ENCODE data around the gene MAGEF1. TPM values are rescaled to one million over a fixed set of nuclear protein-coding genes. Genes with fewer than 3 reads are reported as not detected.
A peak's percentile ranks its signal among the peaks of the same experiment; 100 is the strongest.

The MAGEF1 gene
- total and polyA plus RNA-seq, 2 of the 8 experiments (the other 6 are each of a cell fraction or from before 2014, with no cell fraction given): 26.5 to 56.7 TPM

DNA sequence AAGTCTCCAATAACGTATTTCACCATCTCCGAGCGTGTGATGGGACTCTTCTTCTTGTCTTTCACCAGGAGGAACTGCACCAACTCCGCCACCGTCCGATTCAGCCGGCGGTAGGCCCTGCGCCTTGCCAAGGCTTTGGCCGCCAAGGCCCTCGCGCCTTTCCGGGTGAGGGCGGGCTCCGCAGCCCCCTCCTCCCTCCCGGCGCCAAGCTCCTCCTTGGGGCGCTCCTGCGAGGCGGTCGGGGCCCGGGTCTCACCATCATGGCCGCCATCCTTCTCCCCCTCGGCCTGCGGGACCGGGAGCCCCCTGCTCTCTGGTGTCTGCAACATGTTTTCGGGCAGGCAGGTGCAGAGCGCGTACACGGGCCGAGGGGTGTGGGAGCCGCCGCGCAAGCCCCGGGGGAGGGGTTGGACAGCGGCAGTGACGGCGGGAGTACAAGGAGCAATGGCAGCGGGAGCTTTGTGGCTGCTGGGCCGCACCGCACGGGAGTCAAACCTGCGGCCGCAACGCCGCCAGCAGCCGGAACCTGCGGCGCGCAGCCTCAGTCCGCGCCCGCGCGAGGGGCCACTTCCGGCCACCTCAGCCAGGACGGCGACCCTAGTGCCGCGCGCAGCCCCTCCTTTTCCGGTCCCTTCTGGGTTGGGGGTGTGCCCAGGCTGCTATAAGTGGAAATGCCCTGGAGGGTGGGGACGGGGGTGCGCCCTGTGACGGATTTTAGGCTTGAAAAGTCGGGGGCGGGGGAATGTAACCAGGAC, at the start of gene MAGEF1 (continued):
- TF ChIP-seq CHD7 (IDR thresholded peaks at IDR 0.05; ENCODE audit: insufficient replicate concordance, low read length) (no peak), SAP30 (IDR thresholded peaks at IDR 0.05; ENCODE audit: insufficient read depth, insufficient replicate concordance, low read length) (no peak), SIN3A (conservative IDR thresholded peaks at IDR 0.05 in 1 of 2, IDR thresholded peaks at IDR 0.05 in 1 of 2; ENCODE audit: low read depth in 1 of 2, low read length in 2 of 2) (peak in 1 of 2 experiments; percentile 29; a peak in 1 of 4 replicates), TCF12 (IDR thresholded peaks at IDR 0.05; ENCODE audit: low read depth, low read length) (no peak), EGR1 (IDR thresholded peaks at IDR 0.05; ENCODE audit: borderline replicate concordance, low read depth, low read length) (0 out of 2 replicates have a peak, but pooled peaks have one; percentile 45), BCL11A (IDR thresholded peaks at IDR 0.05; ENCODE audit: low read depth in 2 of 2, low read length in 2 of 2) (no peak), CBX8 (IDR thresholded peaks at IDR 0.05; ENCODE audit: borderline replicate concordance, low read depth, low read length) (no peak), MAFK (IDR thresholded peaks at IDR 0.05; ENCODE audit: low read depth, low read length) (no peak)
